Measurements from ENCODE around the gene GNE. TPM values are rescaled to one million over a fixed set of nuclear protein-coding genes. Genes with fewer than 3 reads are reported as not detected.

The GNE gene
- total and polyA plus RNA-seq, 10 of the 15 experiments (the other 5 are each of a cell fraction or from before 2014, with no cell fraction given), result 4.1 to 13.6 (median 10.7) TPM

DNA sequence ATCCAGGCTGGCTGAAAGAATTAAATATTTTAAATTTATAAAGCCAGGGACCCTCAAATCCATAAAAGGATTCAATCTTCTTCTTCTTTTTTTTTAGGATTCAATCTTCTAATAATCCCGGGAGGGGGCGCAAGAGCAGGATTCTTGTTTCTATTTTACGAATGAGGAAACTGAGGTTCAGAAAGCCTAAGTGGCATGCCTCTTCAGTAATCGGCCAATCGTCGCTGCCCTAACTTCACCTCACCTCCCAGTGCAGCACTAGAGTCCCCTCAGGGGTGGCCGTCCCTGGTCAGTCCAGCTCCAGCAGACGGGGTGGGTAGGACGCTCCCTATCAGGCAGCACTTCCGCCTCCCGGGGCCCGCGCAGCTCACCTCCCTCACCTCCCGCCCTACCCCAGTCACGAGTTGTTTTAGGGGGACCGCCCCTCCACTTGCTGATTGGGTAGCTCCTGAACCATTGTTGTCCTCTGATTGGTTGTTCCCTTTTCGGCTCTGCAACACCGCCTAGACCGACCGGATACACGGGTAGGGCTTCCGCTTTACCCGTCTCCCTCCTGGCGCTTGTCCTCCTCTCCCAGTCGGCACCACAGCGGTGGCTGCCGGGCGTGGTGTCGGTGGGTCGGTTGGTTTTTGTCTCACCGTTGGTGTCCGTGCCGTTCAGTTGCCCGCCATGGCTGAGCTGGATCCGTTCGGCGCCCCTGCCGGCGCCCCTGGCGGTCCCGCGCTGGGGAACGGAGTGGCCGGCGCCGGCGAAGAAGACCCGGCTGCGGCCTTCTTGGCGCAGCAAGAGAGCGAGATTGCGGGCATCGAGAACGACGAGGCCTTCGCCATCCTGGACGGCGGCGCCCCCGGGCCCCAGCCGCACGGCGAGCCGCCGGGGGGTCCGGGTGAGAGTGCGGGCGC, 67.6 kb downstream of the GNE start, which contains the start of gene CLTA (continued):
- TF ChIP-seq TCF12 (IDR thresholded peaks at IDR 0.05; ENCODE audit: low read depth, low read length) (no peak; the same call in 1 of the 2 replicates), ZNF687 (IDR thresholded peaks at IDR 0.05) (peak; percentile 39), PML (IDR thresholded peaks at IDR 0.05; ENCODE audit: low read length) (peak; percentile 97), USF2 (IDR thresholded peaks at IDR 0.05; ENCODE audit: borderline replicate concordance, low read depth, low read length) (peak; percentile 52), POLR2AphosphoS2 (IDR thresholded peaks at IDR 0.05; ENCODE audit: low read depth, low read length) (peak; percentile 96), RFX5 (IDR thresholded peaks at IDR 0.05; ENCODE audit: low read depth, low read length) (peak; percentile 76), NFYA (IDR thresholded peaks at IDR 0.05; ENCODE audit: borderline replicate concordance, low read depth, low read length) (no peak; the same call in 1 of the 2 replicates), POLR2A (IDR thresholded peaks at IDR 0.05; ENCODE audit: low read depth, low read length) (peak; percentile 100), POLR2AphosphoS5 (IDR thresholded peaks at IDR 0.05; ENCODE audit: low read length) (peak; percentile 99), FOS (IDR thresholded peaks at IDR 0.05; ENCODE audit: borderline replicate concordance, extremely low read depth, insufficient read length) (peak; percentile 51), RUNX3 (IDR thresholded peaks at IDR 0.05; ENCODE audit: low read length) (peak; percentile 61), ZNF384 (IDR thresholded peaks at IDR 0.05; ENCODE audit: borderline replicate concordance, low read depth, low read length) (peak; percentile 57), SMC3 (IDR thresholded peaks at IDR 0.05; ENCODE audit: borderline replicate concordance, low read length) (no peak), NFIC (IDR thresholded peaks at IDR 0.05; ENCODE audit: low read depth, low read length) (no peak), EP300 (IDR thresholded peaks at IDR 0.05; ENCODE audit: borderline replicate concordance in 1 of 2, control insufficient read depth in 1 of 2, low read depth in 2 of 2, low read length in 2 of 2) (peak in 1 of 2 experiments; percentile 49; a peak in 2 of 4 replicates), BHLHE40 (IDR thresholded peaks at IDR 0.05; ENCODE audit: borderline replicate concordance in 1 of 2, low read depth in 2 of 2, low read length in 1 of 2) (peak; percentile 83 to 89), CEBPB (IDR thresholded peaks at IDR 0.05; ENCODE audit: borderline replicate concordance in 1 of 2, low read depth in 2 of 2, low read length in 2 of 2) (no peak)
- TF ChIP-seq, protein P1, sequence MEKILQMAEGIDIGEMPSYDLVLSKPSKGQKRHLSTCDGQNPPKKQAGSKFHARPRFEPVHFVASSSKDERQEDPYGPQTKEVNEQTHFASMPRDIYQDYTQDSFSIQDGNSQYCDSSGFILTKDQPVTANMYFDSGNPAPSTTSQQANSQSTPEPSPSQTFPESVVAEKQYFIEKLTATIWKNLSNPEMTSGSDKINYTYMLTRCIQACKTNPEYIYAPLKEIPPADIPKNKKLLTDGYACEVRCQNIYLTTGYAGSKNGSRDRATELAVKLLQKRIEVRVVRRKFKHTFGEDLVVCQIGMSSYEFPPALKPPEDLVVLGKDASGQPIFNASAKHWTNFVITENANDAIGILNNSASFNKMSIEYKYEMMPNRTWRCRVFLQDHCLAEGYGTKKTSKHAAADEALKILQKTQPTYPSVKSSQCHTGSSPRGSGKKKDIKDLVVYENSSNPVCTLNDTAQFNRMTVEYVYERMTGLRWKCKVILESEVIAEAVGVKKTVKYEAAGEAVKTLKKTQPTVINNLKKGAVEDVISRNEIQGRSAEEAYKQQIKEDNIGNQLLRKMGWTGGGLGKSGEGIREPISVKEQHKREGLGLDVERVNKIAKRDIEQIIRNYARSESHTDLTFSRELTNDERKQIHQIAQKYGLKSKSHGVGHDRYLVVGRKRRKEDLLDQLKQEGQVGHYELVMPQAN (conservative IDR thresholded peaks at IDR 0.05), result peak; percentile 91
- TF ChIP-seq, protein P2, sequence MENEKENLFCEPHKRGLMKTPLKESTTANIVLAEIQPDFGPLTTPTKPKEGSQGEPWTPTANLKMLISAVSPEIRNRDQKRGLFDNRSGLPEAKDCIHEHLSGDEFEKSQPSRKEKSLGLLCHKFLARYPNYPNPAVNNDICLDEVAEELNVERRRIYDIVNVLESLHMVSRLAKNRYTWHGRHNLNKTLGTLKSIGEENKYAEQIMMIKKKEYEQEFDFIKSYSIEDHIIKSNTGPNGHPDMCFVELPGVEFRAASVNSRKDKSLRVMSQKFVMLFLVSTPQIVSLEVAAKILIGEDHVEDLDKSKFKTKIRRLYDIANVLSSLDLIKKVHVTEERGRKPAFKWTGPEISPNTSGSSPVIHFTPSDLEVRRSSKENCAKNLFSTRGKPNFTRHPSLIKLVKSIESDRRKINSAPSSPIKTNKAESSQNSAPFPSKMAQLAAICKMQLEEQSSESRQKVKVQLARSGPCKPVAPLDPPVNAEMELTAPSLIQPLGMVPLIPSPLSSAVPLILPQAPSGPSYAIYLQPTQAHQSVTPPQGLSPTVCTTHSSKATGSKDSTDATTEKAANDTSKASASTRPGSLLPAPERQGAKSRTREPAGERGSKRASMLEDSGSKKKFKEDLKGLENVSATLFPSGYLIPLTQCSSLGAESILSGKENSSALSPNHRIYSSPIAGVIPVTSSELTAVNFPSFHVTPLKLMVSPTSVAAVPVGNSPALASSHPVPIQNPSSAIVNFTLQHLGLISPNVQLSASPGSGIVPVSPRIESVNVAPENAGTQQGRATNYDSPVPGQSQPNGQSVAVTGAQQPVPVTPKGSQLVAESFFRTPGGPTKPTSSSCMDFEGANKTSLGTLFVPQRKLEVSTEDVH (IDR thresholded peaks at IDR 0.05; ENCODE audit: low read depth, partially characterized antibody), result peak; percentile 34

Measured in GM12878 (cell line).